Measurements from ENCODE around the gene MAPKBP1. TPM values are rescaled to one million over a fixed set of nuclear protein-coding genes. Genes with fewer than 3 reads are reported as not detected.

Gene MAPKBP1
- total and polyA plus RNA-seq, 9 of the 15 experiments (the other 6 are each of a cell fraction or from before 2014, with no cell fraction given), result 0.15 to 9.5 (median 4.5) TPM

DNA sequence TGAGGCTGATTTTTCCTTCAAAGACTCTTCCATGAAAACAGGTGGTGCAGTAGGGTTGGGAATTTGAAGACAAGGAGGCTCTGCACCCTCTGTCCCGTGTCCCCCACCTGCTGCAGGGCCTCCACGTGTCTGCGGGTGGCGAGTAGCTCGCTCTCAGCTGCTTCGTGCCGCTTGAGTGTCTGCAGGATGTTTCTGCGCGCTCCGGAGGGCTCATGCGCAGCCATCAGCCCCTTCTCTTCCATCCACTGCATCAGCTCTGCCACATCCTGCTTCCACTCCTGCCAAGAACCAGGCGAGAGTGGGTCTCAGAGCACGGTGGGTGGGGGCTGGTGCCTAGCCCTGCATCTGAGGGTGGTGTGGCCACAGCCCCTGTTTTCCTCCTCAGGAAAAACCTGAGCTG lies 101.7 kb downstream of the MAPKBP1 start (continued):
- no peak for TF ChIP-seq TCF15 (CRISPR knock-in tag; IDR thresholded peaks at IDR 0.05)
- no peak for TF ChIP-seq FOS (IDR thresholded peaks at IDR 0.05; ENCODE audit: extremely low read depth, insufficient read length)
- TF ChIP-seq CBX2 (IDR thresholded peaks at IDR 0.05; ENCODE audit: insufficient read depth, low read length, poor library complexity, severe bottlenecking), result no peak
- TF ChIP-seq, protein P1, sequence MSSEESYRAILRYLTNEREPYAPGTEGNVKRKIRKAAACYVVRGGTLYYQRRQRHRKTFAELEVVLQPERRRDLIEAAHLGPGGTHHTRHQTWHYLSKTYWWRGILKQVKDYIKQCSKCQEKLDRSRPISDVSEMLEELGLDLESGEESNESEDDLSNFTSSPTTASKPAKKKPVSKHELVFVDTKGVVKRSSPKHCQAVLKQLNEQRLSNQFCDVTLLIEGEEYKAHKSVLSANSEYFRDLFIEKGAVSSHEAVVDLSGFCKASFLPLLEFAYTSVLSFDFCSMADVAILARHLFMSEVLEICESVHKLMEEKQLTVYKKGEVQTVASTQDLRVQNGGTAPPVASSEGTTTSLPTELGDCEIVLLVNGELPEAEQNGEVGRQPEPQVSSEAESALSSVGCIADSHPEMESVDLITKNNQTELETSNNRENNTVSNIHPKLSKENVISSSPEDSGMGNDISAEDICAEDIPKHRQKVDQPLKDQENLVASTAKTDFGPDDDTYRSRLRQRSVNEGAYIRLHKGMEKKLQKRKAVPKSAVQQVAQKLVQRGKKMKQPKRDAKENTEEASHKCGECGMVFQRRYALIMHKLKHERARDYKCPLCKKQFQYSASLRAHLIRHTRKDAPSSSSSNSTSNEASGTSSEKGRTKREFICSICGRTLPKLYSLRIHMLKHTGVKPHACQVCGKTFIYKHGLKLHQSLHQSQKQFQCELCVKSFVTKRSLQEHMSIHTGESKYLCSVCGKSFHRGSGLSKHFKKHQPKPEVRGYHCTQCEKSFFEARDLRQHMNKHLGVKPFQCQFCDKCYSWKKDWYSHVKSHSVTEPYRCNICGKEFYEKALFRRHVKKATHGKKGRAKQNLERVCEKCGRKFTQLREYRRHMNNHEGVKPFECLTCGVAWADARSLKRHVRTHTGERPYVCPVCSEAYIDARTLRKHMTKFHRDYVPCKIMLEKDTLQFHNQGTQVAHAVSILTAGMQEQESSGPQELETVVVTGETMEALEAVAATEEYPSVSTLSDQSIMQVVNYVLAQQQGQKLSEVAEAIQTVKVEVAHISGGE (CRISPR knock-in tag; IDR thresholded peaks at IDR 0.05), result no peak

GRCh38 chr15:41876689-41877088 lies 102.4 kb downstream of the MAPKBP1 start:
- Histone ChIP-seq H3K9me3 (replicated peaks; ENCODE audit: control insufficient read depth, insufficient read depth, low read depth, low read length) (no peaks in the 10 kb centered on the region), H3K9ac (ENCODE audit: insufficient read depth in 1 of 2, low read depth in 2 of 2, low read length in 2 of 2) (no peak overlapping the region), H3K27ac (ENCODE audit: extremely low read depth, low read depth, low read length) (no peak overlapping the region), H4K20me1 (replicated peaks; ENCODE audit: control insufficient read depth, insufficient read depth, low read length) (peaks cover 20% of the 10 kb centered on the region; the same call in 1 of the 2 replicates), H3K4me3 (no peak overlapping the region), H3K36me3 (ENCODE audit: control insufficient read depth, insufficient read depth, low read length) (no peaks in the 10 kb centered on the region), H2AFZ (ENCODE audit: low read depth, low read length) (no peak overlapping the region), H3K9me1 (ENCODE audit: control insufficient read depth, insufficient read depth, low read length) (no peaks in the 10 kb centered on the region), H3K79me2 (ENCODE audit: control insufficient read depth, insufficient read depth, low read length) (no peaks in the 10 kb centered on the region), H3K4me2 (ENCODE audit: insufficient read depth, low read length) (no peak overlapping the region), H3K4me1 (replicated peaks in 1 of 2; ENCODE audit: control insufficient read depth in 2 of 2, insufficient read depth in 2 of 2, low read length in 2 of 2) (peaks cover 2 to 25% of the 10 kb centered on the region in 2 experiments; a peak in 3 of 5 replicates), H3K27me3 (ENCODE audit: control insufficient read depth in 2 of 2, insufficient read depth in 2 of 2, low read length in 2 of 2) (peaks cover 52 to 97% of the 10 kb centered on the region in 2 experiments; a peak in 4 of 5 replicates)
- in situ Hi-C loops (cut with MboI), result no loop called here
- DNase-seq (ENCODE audit: extremely low read depth in 1 of 4, low spot score in 3 of 4), result no peak
- no peak for TF ChIP-seq ZNF507 (tag; conservative IDR thresholded peaks at IDR 0.05)
- no peak for TF ChIP-seq ZNF347 (CRISPR knock-in tag; IDR thresholded peaks at IDR 0.05; ENCODE audit: low read depth)
- TF ChIP-seq ATF1 (CRISPR knock-in tag; IDR thresholded peaks at IDR 0.05), result no peak
- TF ChIP-seq ATF1 (tag; IDR thresholded peaks at IDR 0.05), result no peak
- no peak for TF ChIP-seq MYBL2 (IDR thresholded peaks at IDR 0.05; ENCODE audit: low read depth)
- no peak for TF ChIP-seq MYBL2 (CRISPR knock-in tag; IDR thresholded peaks at IDR 0.05; ENCODE audit: borderline replicate concordance)
- no peak for TF ChIP-seq ZNF699 (CRISPR knock-in tag; IDR thresholded peaks at IDR 0.05; ENCODE audit: insufficient replicate concordance)
- no peak for TF ChIP-seq DNMT1 (IDR thresholded peaks at IDR 0.05)
- no peak for TF ChIP-seq BRF2 (IDR thresholded peaks at IDR 0.05; ENCODE audit: borderline replicate concordance, insufficient read depth, insufficient read length)
- no peak for TF ChIP-seq KLF6 (CRISPR knock-in tag; IDR thresholded peaks at IDR 0.05; ENCODE audit: borderline replicate concordance)
- TF ChIP-seq NR0B1 (IDR thresholded peaks at IDR 0.05; ENCODE audit: partially characterized antibody), result no peak
- TF ChIP-seq ZNF212 (CRISPR knock-in tag; IDR thresholded peaks at IDR 0.05), result no peak
- CTCF ChIA-PET (ENCODE audit: low intra/inter-chr PET ratio), result no interaction called here
- no peak for FAIRE-seq
- POLR2A ChIA-PET, result no interaction called here
- intact Hi-C loops (cut with micrococcal nuclease), result no loop called here
- BruUV-seq (replicated peaks), result no TSS peak
- WGBS (ENCODE audit: insufficient coverage, low coverage, missing lambda C conversion rate), result 2% methylated on average over 12 of the region's 12 CpGs
- ATAC-seq, result no peak

Data from K562 (cell line).